IMR-90 (cell line): ENCODE results near the gene CA6. TPM values are rescaled to one million over a fixed set of nuclear protein-coding genes. Genes with fewer than 3 reads are reported as not detected.

ENCODE experiments used
- ATAC-seq: fragments of 200-7000 bp; cut with Tn5 transposase; 2 replicates; pipeline ENCODE4 v1.9.1; 2020; ENCODE audit warnings: low read depth, mild to moderate bottlenecking, moderate library complexity
- BruUV-seq: library from RNA; stranded (reverse); fragments of 400-500 nt; replicated peaks from 2 replicates; lab custom pipeline; 2021; lab: Mats Ljungman, UMichigan
- CTCF ChIA-PET: fragments of 300-600 bp; formaldehyde crosslinking; extraction: SDS; loops from one replicate; lab custom pipeline; 2021; ENCODE audit warnings: antibody characterized with exemption; lab: Yijun Ruan, JAX
- POLR2A ChIA-PET: fragments of 300-600 bp; sonication (Branson Sonifier 250); formaldehyde crosslinking; loops from one replicate; lab custom pipeline; 2022; ENCODE audit warnings: antibody characterized with exemption; ENCODE audit not compliant: unreplicated experiment; lab: Charles Lee
- DNase-seq: peaks from one replicate; pipeline ENCODE4 v3.0.0; 2013
- H2AFZ ChIP-seq: replicated peaks from 2 replicates; pipeline ENCODE3; 2013; ENCODE audit warnings: low read length, mild to moderate bottlenecking; ENCODE audit not compliant: poor library complexity
- H2AK5ac ChIP-seq: 2 replicates; pipeline ENCODE4 v1.6.1; 2013; ENCODE audit warnings: low read depth, low read length, inconsistent platforms
- H2AK9ac ChIP-seq: replicated peaks from 2 replicates; pipeline ENCODE3; 2013; ENCODE audit warnings: mild to moderate bottlenecking, low read depth, low read length, moderate library complexity; ENCODE audit not compliant: poor library complexity
- H2BK120ac ChIP-seq: 2 replicates; pipeline ENCODE4 v1.6.1; 2013; ENCODE audit warnings: low read depth, low read length, inconsistent platforms
- H2BK15ac ChIP-seq: 3 replicates; pipeline ENCODE4 v1.6.1; 2013; ENCODE audit warnings: low read depth, low read length, inconsistent platforms
- H2BK20ac ChIP-seq: 2 replicates; pipeline ENCODE4 v1.6.1; 2013; ENCODE audit warnings: low read depth, mild to moderate bottlenecking, inconsistent platforms, low read length, moderate library complexity
- H2BK5ac ChIP-seq: 2 replicates; pipeline ENCODE4 v1.6.1; 2013; ENCODE audit warnings: mild to moderate bottlenecking, low read depth, low read length, inconsistent platforms; ENCODE audit not compliant: poor library complexity, severe bottlenecking
- H3K14ac ChIP-seq: replicated peaks from 2 replicates; pipeline ENCODE4 v1.6.1; 2013; ENCODE audit warnings: low read depth, low read length, inconsistent platforms
- H3K18ac ChIP-seq: 2 replicates; pipeline ENCODE4 v1.6.1; 2013; ENCODE audit warnings: low read depth, low read length, control low read depth
- H3K23ac ChIP-seq: 2 replicates; pipeline ENCODE4 v1.6.1; 2013; ENCODE audit warnings: low read depth, low read length, inconsistent platforms
- H3K27ac ChIP-seq: 2 replicates; pipeline ENCODE4 v1.5.1; 2013; ENCODE audit warnings: mild to moderate bottlenecking, control low read depth, low read length; ENCODE audit not compliant: insufficient read depth
- H3K27me3 ChIP-seq: 2 replicates; pipeline ENCODE4 v1.6.1; 2013; ENCODE audit warnings: low read length; ENCODE audit not compliant: control insufficient read depth, insufficient read depth
- H3K36me3 ChIP-seq: 2 replicates; pipeline ENCODE4 v1.6.1; 2013; ENCODE audit warnings: low read length, mixed read lengths; ENCODE audit not compliant: control insufficient read depth, insufficient read depth
- H3K4ac ChIP-seq: 2 replicates; pipeline ENCODE4 v1.6.1; 2013; ENCODE audit warnings: low read depth, low read length, inconsistent platforms
- H3K4me1 ChIP-seq: 2 replicates; pipeline ENCODE4 v1.6.1; 2013; ENCODE audit warnings: low read length, mixed read lengths; ENCODE audit not compliant: control insufficient read depth, insufficient read depth
- H3K4me2 ChIP-seq: 2 replicates; pipeline ENCODE4 v1.6.1; 2013; ENCODE audit warnings: low read depth, mild to moderate bottlenecking, control low read depth, low read length, moderate library complexity
- H3K4me3 ChIP-seq: 2 replicates; pipeline ENCODE4 v1.5.1; 2013; ENCODE audit warnings: low read depth, mild to moderate bottlenecking, control low read depth, low read length, moderate library complexity; ENCODE audit not compliant: insufficient read depth
- H3K56ac ChIP-seq: 2 replicates; pipeline ENCODE4 v1.6.1; 2013; ENCODE audit warnings: low read length, inconsistent platforms; ENCODE audit not compliant: insufficient read depth; ENCODE audit errors: extremely low read depth
- H3K79me1 ChIP-seq, 2 experiments: 2 replicates each; pipeline ENCODE4 v1.6.1; 2013; ENCODE audit warnings: low read length in 2 of 2, inconsistent platforms in 1 of 2, low read depth in 1 of 2
- H3K9ac ChIP-seq: 2 replicates; pipeline ENCODE4 v1.6.1; 2013; ENCODE audit warnings: low read depth, low read length, control low read depth
- H3K9me1 ChIP-seq: 2 replicates; pipeline ENCODE4 v1.6.1; 2013; ENCODE audit warnings: low read length, inconsistent platforms; ENCODE audit not compliant: insufficient read depth
- H3K9me3 ChIP-seq: 2 replicates; pipeline ENCODE4 v1.6.1; 2013; ENCODE audit warnings: low read length; ENCODE audit not compliant: control insufficient read depth, insufficient read depth
- H4K20me1 ChIP-seq: 2 replicates; pipeline ENCODE4 v1.6.1; 2013; ENCODE audit warnings: low read length, inconsistent platforms; ENCODE audit not compliant: insufficient read depth
- H4K5ac ChIP-seq: 2 replicates; pipeline ENCODE4 v1.6.1; 2013; ENCODE audit warnings: mild to moderate bottlenecking, low read depth, low read length, control low read depth
- H4K8ac ChIP-seq, 2 experiments: 2 replicates each; pipeline ENCODE4 v1.6.1; 2013; ENCODE audit warnings: low read depth in 2 of 2, low read length in 2 of 2, control low read depth in 1 of 2, inconsistent platforms in 1 of 2
- H4K91ac ChIP-seq: 2 replicates; pipeline ENCODE4 v1.6.1; 2013; ENCODE audit warnings: low read depth, low read length, inconsistent platforms; ENCODE audit not compliant: insufficient read depth
- BHLHE40 ChIP-seq: fragments of 150-350 bp; IDR thresholded peaks from 2 replicates; pipeline ENCODE4 v1.6.1; 2016; ENCODE audit warnings: mild to moderate bottlenecking, low read depth, low read length
- CEBPB ChIP-seq: IDR thresholded peaks from 2 replicates; pipeline ENCODE4 v1.6.1; 2012; ENCODE audit warnings: low read depth, low read length, improper control_type of control experiment
- FOS ChIP-seq: fragments of 150-350 bp; IDR thresholded peaks from 2 replicates; pipeline ENCODE4 v1.6.1; 2016; ENCODE audit warnings: low read depth, low read length
- MAZ ChIP-seq: IDR thresholded peaks from 2 replicates; pipeline ENCODE4 v1.6.1; 2012; ENCODE audit warnings: low read depth, mild to moderate bottlenecking, low read length, improper control_type of control experiment, moderate library complexity, borderline replicate concordance
- POLR2A ChIP-seq: IDR thresholded peaks from 2 replicates; pipeline ENCODE4 v1.6.1; 2012; ENCODE audit warnings: mild to moderate bottlenecking, low read depth, low read length
- RAD21 ChIP-seq: IDR thresholded peaks from 2 replicates; pipeline ENCODE4 v1.6.1; 2012; ENCODE audit warnings: low read length, improper control_type of control experiment
- WGBS, 2 experiments: methylation state at CpG; one replicate each; pipeline versions ENCODE4 v1.1.5 to v1.1.7; 2013; ENCODE audit warnings: missing lambda C conversion rate in 2 of 2; ENCODE audit not compliant: insufficient read length in 1 of 2; ENCODE audit errors: extremely low coverage in 2 of 2; 5-methylcytosine and 5-hydroxymethylcytosine counted together
- dilution Hi-C: fragments of 300-500 bp; cut with HindIII; formaldehyde crosslinking; loops from one replicate; pipeline ENCODE4 v1.14.3; 2018; ENCODE audit warnings: low sequenced_read_pairs; ENCODE audit not compliant: unreplicated experiment
- in situ Hi-C: fragments of 300-500 bp; cut with MboI; formaldehyde crosslinking; loops from 3 replicates; pipeline ENCODE4 v1.14.3; 2019; ENCODE audit warnings: low sequenced_read_pairs, inconsistent platforms, mixed read lengths
- intact Hi-C: fragments of 100-400 bp; cut with micrococcal nuclease; formaldehyde crosslinking; loops from 2 replicates; pipeline ENCODE4 v1.10.0; 2022
- polyA plus RNA-seq, 3 experiments: library from polyadenylated mRNA; depleted of rRNA; stranded (reverse); fragments of >200 nt; gene quantifications; 2 replicates each; pipeline ENCODE4 v1.2.3, GENCODE V29; 2012; ENCODE audit warnings: low replicate concordance in 1 of 3
- total RNA-seq: library from RNA; depleted of rRNA; stranded (reverse); fragments of >200 nt; gene quantifications from 2 replicates; pipeline ENCODE4 v1.2.3, GENCODE V29; 2012
- TF ChIP-seq, protein P1 (sequence below): fragments of 150-350 bp; IDR thresholded peaks from 2 replicates; pipeline ENCODE4 v1.6.1; 2017; ENCODE audit warnings: mild to moderate bottlenecking, antibody characterized with exemption, low read length, low read depth
- TF ChIP-seq, protein P2 (sequence below): conservative IDR thresholded peaks from 2 replicates; pipeline ENCODE4 v1.5.1; 2012; ENCODE audit warnings: mild to moderate bottlenecking, low read depth, low read length, improper control_type of control experiment

Gene CA6
- total and polyA plus RNA-seq, 2 of the 4 experiments (the other 2 are of a cell fraction) = not detected

DNA sequence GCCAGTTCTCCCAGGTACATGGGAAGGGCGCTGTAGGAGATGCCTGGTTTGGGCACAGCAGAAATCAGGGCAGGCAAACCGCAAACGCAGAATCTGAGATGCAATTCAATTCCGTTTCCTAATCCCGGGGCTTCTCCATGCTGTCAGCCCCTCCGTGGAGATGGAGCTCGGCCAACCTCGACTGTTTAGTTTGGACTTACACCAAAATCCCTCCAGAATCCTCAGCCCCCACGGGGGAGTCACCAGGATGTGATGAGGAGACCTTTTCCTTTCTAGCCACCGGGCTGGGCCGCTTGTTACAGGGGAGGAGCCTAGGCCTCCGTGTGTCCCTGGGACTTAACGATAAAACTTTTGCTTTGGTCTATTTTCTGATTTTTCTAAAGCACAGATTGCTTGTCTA is 72.7 kb downstream of the CA6 start:
- CTCF ChIA-PET = no interaction called here
- H3K36me3 ChIP-seq = no peaks in the 10 kb centered on the region

More for the DNA sequence above, 72.7 kb downstream of the CA6 start:
- no peak overlapping the region for H2BK15ac ChIP-seq
- intact Hi-C loops (no loop called here), in situ Hi-C loops (no loop called here), dilution Hi-C loops (no loop called here)
- POLR2A ChIA-PET = no interaction called here
- H3K9ac ChIP-seq = no peak overlapping the region
- H4K91ac ChIP-seq = no peak overlapping the region
- TF ChIP-seq MAZ (no peak), RAD21 (no peak), CEBPB (no peak), BHLHE40 (no peak), POLR2A (no peak), FOS (no peak)
- TF ChIP-seq, protein P1, sequence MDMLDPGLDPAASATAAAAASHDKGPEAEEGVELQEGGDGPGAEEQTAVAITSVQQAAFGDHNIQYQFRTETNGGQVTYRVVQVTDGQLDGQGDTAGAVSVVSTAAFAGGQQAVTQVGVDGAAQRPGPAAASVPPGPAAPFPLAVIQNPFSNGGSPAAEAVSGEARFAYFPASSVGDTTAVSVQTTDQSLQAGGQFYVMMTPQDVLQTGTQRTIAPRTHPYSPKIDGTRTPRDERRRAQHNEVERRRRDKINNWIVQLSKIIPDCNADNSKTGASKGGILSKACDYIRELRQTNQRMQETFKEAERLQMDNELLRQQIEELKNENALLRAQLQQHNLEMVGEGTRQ = no peak
- TF ChIP-seq, protein P2, sequence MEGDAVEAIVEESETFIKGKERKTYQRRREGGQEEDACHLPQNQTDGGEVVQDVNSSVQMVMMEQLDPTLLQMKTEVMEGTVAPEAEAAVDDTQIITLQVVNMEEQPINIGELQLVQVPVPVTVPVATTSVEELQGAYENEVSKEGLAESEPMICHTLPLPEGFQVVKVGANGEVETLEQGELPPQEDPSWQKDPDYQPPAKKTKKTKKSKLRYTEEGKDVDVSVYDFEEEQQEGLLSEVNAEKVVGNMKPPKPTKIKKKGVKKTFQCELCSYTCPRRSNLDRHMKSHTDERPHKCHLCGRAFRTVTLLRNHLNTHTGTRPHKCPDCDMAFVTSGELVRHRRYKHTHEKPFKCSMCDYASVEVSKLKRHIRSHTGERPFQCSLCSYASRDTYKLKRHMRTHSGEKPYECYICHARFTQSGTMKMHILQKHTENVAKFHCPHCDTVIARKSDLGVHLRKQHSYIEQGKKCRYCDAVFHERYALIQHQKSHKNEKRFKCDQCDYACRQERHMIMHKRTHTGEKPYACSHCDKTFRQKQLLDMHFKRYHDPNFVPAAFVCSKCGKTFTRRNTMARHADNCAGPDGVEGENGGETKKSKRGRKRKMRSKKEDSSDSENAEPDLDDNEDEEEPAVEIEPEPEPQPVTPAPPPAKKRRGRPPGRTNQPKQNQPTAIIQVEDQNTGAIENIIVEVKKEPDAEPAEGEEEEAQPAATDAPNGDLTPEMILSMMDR = no peak
- H3K27me3 ChIP-seq = peaks cover 16% of the 10 kb centered on the region
- no peak overlapping the region for H2BK20ac ChIP-seq
- H3K4me3 ChIP-seq = no peak overlapping the region
- H2AK5ac ChIP-seq = no peak overlapping the region
- H2AFZ ChIP-seq = peak overlapping the region; percentile 26
- H4K8ac ChIP-seq = no peak overlapping the region
- H3K27ac ChIP-seq = no peak overlapping the region
- no peak overlapping the region for H3K56ac ChIP-seq
- no TSS peak for BruUV-seq
- ATAC-seq (no peak), DNase-seq (no peak)
- H3K79me1 ChIP-seq = no peaks in the 10 kb centered on the region
- H2AK9ac ChIP-seq = no peak overlapping the region
- H3K4ac ChIP-seq = no peak overlapping the region
- no peak overlapping the region for H2BK5ac ChIP-seq
- H4K5ac ChIP-seq = no peak overlapping the region
- no peak overlapping the region for H3K23ac ChIP-seq
- no peaks in the 10 kb centered on the region for H4K20me1 ChIP-seq
- H3K14ac ChIP-seq = no peak overlapping the region
- H3K9me3 ChIP-seq = no peaks in the 10 kb centered on the region
- no peaks in the 10 kb centered on the region for H3K9me1 ChIP-seq
- WGBS, 2 experiments = 50% methylated on average over 2 of the region's 13 CpGs; no CpG with 5 or more reads in 1 of the 2 experiments
- H2BK120ac ChIP-seq = no peak overlapping the region
- H3K4me2 ChIP-seq = no peak overlapping the region
- H3K18ac ChIP-seq = no peak overlapping the region
- H3K4me1 ChIP-seq = no peaks in the 10 kb centered on the region; the same call in 1 of the 2 replicates
